ENCODE measurements around the gene AKR1E2. TPM values are rescaled to one million over a fixed set of nuclear protein-coding genes. Genes with fewer than 3 reads are reported as not detected.

AKR1E2 gene
- total RNA-seq, 1 donor from 2014 or later: 3.9 TPM

GRCh38 chr10:4888236-4888635 lies 62.2 kb downstream of the AKR1E2 start:
- Mint-ChIP-seq H3K27ac (ENCODE audit: unreplicated experiment) (no peak overlapping the region), H3K27me3 (ENCODE audit: low read depth) (no peaks in the 10 kb centered on the region), H3K36me3 (ENCODE audit: low read depth) (peaks cover 2% of the 10 kb centered on the region), H3K4me1 (no peaks in the 10 kb centered on the region), H3K9me3 (peaks cover 3% of the 10 kb centered on the region), H3K4me3 (no peak overlapping the region)
- TF ChIP-seq CTCF (conservative IDR thresholded peaks at IDR 0.05): no peak
- DNase-seq (ENCODE audit: low read depth, low spot score): no peak

- Mint-ChIP-seq H3K4me1 (no peaks in the 10 kb centered on the region), H3K27ac (ENCODE audit: unreplicated experiment) (no peak overlapping the region), H3K9me3 (peaks cover 3% of the 10 kb centered on the region), H3K36me3 (ENCODE audit: low read depth) (peaks cover 2% of the 10 kb centered on the region), H3K27me3 (ENCODE audit: low read depth) (no peaks in the 10 kb centered on the region), H3K4me3 (no peak overlapping the region)
- no peak for TF ChIP-seq CTCF (conservative IDR thresholded peaks at IDR 0.05)
- no peak for DNase-seq (ENCODE audit: low read depth, low spot score)
Measured at GRCh38 chr10:4889959-4890358, 64.0 kb downstream of the AKR1E2 start.

- peaks cover 5% of the 10 kb centered on the region for H3K9me3 Mint-ChIP-seq
Measured at GRCh38 chr10:4892681-4893080, 66.7 kb downstream of the AKR1E2 start.

GRCh38 chr10:4894335-4894734 lies 68.3 kb downstream of the AKR1E2 start:
- DNase-seq (ENCODE audit: low read depth, low spot score): no peak
- H3K27ac Mint-ChIP-seq (ENCODE audit: unreplicated experiment): no peak overlapping the region

More at GRCh38 chr10:4892681-4893080, 66.7 kb downstream of the AKR1E2 start:
- no peak overlapping the region for H3K27ac Mint-ChIP-seq (ENCODE audit: unreplicated experiment)
- H3K27me3 Mint-ChIP-seq (ENCODE audit: low read depth): no peaks in the 10 kb centered on the region
- no peak for TF ChIP-seq CTCF (conservative IDR thresholded peaks at IDR 0.05)
- no peaks in the 10 kb centered on the region for H3K36me3 Mint-ChIP-seq (ENCODE audit: low read depth)
- no peak for DNase-seq (ENCODE audit: low read depth, low spot score)
- H3K4me1 Mint-ChIP-seq: no peaks in the 10 kb centered on the region
- no peak overlapping the region for H3K4me3 Mint-ChIP-seq

More at GRCh38 chr10:4894335-4894734, 68.3 kb downstream of the AKR1E2 start:
- Mint-ChIP-seq H3K4me3 (no peak overlapping the region), H3K4me1 (no peaks in the 10 kb centered on the region), H3K36me3 (ENCODE audit: low read depth) (peaks cover 2% of the 10 kb centered on the region), H3K27me3 (ENCODE audit: low read depth) (no peaks in the 10 kb centered on the region), H3K9me3 (peaks cover 7% of the 10 kb centered on the region)
- TF ChIP-seq CTCF (conservative IDR thresholded peaks at IDR 0.05): no peak

Other genes starting within 250 kb of the AKR1E2 start
- gene AKR1C1, start 137.2 kb downstream of the AKR1E2 start, total RNA-seq: 3.7 and 5.7 TPM in 2 replicates
- 3.8 and 3.9 TPM in 2 replicates for gene AKR1C2, start 177.7 kb downstream of the AKR1E2 start, total RNA-seq

Data from neural crest cell (in vitro differentiated cells).